CD4-positive, alpha-beta T cell (primary cell): ENCODE results near the gene SKIC3. TPM values are rescaled to one million over a fixed set of nuclear protein-coding genes. Genes with fewer than 3 reads are reported as not detected.

Experiments
- ATAC-seq: fragments of 200-7000 bp; cut with Tn5 transposase; one replicate; pipeline ENCODE4 v1.10.0; 2022; ENCODE audit warnings: mild to moderate bottlenecking; ENCODE audit not compliant: poor library complexity
- CTCF ChIA-PET: fragments of 350-600 bp; sonication (Branson Sonifier 250); formaldehyde crosslinking; loops from one replicate; lab custom pipeline; 2021; ENCODE audit warnings: antibody characterized with exemption, inconsistent platforms; lab: Charles Lee
- POLR2A ChIA-PET: fragments of 350-600 bp; sonication (Branson Sonifier 250); formaldehyde crosslinking; loops from one replicate; lab custom pipeline; 2021; ENCODE audit warnings: antibody characterized with exemption, inconsistent platforms; lab: Charles Lee
- DNase-seq, 14 experiments: peaks; one replicate each; pipeline ENCODE4 v3.0.0-alpha.2; 2013 to 2020; ENCODE audit warnings: mixed read lengths in 2 of 14
- H3K27ac ChIP-seq, 2 donors: one replicate each; pipeline versions ENCODE4 v1.5.1 to v1.7.0; 2013; ENCODE audit warnings: low read length in 2 of 2, low read depth in 1 of 2, mild to moderate bottlenecking in 1 of 2
- H3K27me3 ChIP-seq, 2 experiments: 1 replicate in 1 of 2; 2 replicates in 1 of 2; pipeline versions ENCODE4 v1.6.1 to v1.7.0; 2013; ENCODE audit warnings: low read length in 2 of 2, control low read depth in 1 of 2, mild to moderate bottlenecking in 1 of 2, moderate library complexity in 1 of 2; ENCODE audit not compliant: insufficient read depth in 2 of 2, control insufficient read depth in 1 of 2
- H3K36me3 ChIP-seq: one replicate; pipeline ENCODE4 v1.6.1; 2013; ENCODE audit warnings: low read length, control low read depth; ENCODE audit not compliant: insufficient read depth
- H3K4me1 ChIP-seq: one replicate; pipeline ENCODE4 v1.6.1; 2013; ENCODE audit warnings: low read length, control low read depth; ENCODE audit not compliant: insufficient read depth
- H3K4me3 ChIP-seq: one replicate; pipeline ENCODE4 v1.5.1; 2013; ENCODE audit warnings: mild to moderate bottlenecking, low read length, moderate library complexity
- H3K9me3 ChIP-seq, 2 experiments: 1 replicate in 1 of 2; 2 replicates in 1 of 2; pipeline versions ENCODE4 v1.6.1 to v1.7.0; 2013; ENCODE audit warnings: low read length in 2 of 2, mild to moderate bottlenecking in 2 of 2, control low read depth in 1 of 2, moderate library complexity in 1 of 2; ENCODE audit not compliant: control insufficient read depth in 1 of 2, insufficient read depth in 1 of 2
- H3K27ac Mint-ChIP-seq: one replicate; pipeline ENCODE4 v1.8.0; 2020; ENCODE audit warnings: mixed read lengths
- H3K27me3 Mint-ChIP-seq: one replicate; pipeline ENCODE4 v1.8.0; 2021; ENCODE audit warnings: mixed read lengths
- H3K36me3 Mint-ChIP-seq: one replicate; pipeline ENCODE4 v1.8.0; 2021; ENCODE audit warnings: low read depth, mixed read lengths
- H3K4me1 Mint-ChIP-seq: one replicate; pipeline ENCODE4 v1.8.0; 2021; ENCODE audit warnings: low read depth, mixed read lengths
- H3K4me3 Mint-ChIP-seq: one replicate; pipeline ENCODE4 v1.8.0; 2020; ENCODE audit warnings: mild to moderate bottlenecking, mixed read lengths
- H3K9me3 Mint-ChIP-seq: one replicate; pipeline ENCODE4 v1.8.0; 2020; ENCODE audit warnings: mixed read lengths
- intact Hi-C, 2 experiments: fragments of 100-400 bp; cut with DNase I in 1 of 2; cut with micrococcal nuclease in 1 of 2; formaldehyde crosslinking; loops; one replicate each; pipeline versions ENCODE4 v1.15.1 to v1.9.0; 2023 to 2025; cut with DNase I, micrococcal nuclease
- total RNA-seq, 174 experiments: library from RNA in 2 of 174; stranded (reverse) in 2 of 174; gene quantifications; one replicate each; pipeline ENCODE4 v1.2.3 and lab custom pipeline; 2021 to 2026
- TF ChIP-seq, protein P1 (sequence below): fragments of 200-600 bp; IDR thresholded peaks from one replicate; pipeline ENCODE4 v1.8.0; 2022; ENCODE audit warnings: antibody characterized with exemption, mild to moderate bottlenecking

The SKIC3 gene
- total RNA-seq, 2 experiments from 2014 or later = 63.8 to 65.2 TPM

DNA sequence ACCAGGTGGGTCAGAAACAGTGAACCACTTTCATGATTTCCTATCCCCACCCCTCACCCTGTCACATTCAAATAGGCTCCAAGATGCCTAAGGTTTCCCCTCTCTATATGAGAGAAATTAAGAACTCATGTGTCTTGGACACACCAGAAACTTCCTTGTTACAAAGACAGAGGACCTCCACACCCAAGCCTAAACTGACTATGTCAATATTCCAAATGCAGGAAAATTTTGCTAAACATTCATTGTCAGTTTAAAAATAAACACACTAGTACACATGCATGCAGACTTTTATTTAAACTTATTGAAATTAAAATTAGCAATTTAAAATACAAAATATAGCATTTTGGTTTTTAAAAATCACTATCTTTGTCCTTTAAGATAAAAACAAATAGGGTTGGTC lies 26.2 kb downstream of the SKIC3 start:
- H3K36me3 Mint-ChIP-seq = peaks cover 91% of the 10 kb centered on the region
- CTCF ChIA-PET = no interaction called here
- H3K27me3 ChIP-seq = no peaks in the 10 kb centered on the region
- H3K4me1 Mint-ChIP-seq = peaks cover 14% of the 10 kb centered on the region
- no peak for ATAC-seq
- peaks cover 72% of the 10 kb centered on the region for H3K36me3 ChIP-seq
- no peak overlapping the region for H3K27ac ChIP-seq
- no peak overlapping the region for H3K4me3 ChIP-seq
- H3K4me3 Mint-ChIP-seq = no peak overlapping the region
- POLR2A ChIA-PET = no interaction called here
- TF ChIP-seq, protein P1, sequence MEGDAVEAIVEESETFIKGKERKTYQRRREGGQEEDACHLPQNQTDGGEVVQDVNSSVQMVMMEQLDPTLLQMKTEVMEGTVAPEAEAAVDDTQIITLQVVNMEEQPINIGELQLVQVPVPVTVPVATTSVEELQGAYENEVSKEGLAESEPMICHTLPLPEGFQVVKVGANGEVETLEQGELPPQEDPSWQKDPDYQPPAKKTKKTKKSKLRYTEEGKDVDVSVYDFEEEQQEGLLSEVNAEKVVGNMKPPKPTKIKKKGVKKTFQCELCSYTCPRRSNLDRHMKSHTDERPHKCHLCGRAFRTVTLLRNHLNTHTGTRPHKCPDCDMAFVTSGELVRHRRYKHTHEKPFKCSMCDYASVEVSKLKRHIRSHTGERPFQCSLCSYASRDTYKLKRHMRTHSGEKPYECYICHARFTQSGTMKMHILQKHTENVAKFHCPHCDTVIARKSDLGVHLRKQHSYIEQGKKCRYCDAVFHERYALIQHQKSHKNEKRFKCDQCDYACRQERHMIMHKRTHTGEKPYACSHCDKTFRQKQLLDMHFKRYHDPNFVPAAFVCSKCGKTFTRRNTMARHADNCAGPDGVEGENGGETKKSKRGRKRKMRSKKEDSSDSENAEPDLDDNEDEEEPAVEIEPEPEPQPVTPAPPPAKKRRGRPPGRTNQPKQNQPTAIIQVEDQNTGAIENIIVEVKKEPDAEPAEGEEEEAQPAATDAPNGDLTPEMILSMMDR = no peak
- intact Hi-C loops = no loop called here
- no peaks in the 10 kb centered on the region for H3K4me1 ChIP-seq
- no peak for DNase-seq
- H3K27me3 Mint-ChIP-seq = no peaks in the 10 kb centered on the region
- H3K9me3 Mint-ChIP-seq = no peaks in the 10 kb centered on the region
- no peak overlapping the region for H3K27ac Mint-ChIP-seq
- no peaks in the 10 kb centered on the region for H3K9me3 ChIP-seq

- H3K36me3 Mint-ChIP-seq = peaks cover 93% of the 10 kb centered on the region
- no peaks in the 10 kb centered on the region for H3K9me3 Mint-ChIP-seq
- H3K27ac Mint-ChIP-seq = no peak overlapping the region
- H3K27me3 Mint-ChIP-seq = no peaks in the 10 kb centered on the region
- H3K4me3 Mint-ChIP-seq = no peak overlapping the region
- intact Hi-C loops = no loop called here
- H3K27ac ChIP-seq = no peak overlapping the region
- ChIA-PET CTCF (no interaction called here), POLR2A (no interaction called here)
- DNase-seq = no peak
- peaks cover 67% of the 10 kb centered on the region for H3K36me3 ChIP-seq
- TF ChIP-seq, protein P1 = no peak
- no peaks in the 10 kb centered on the region for H3K27me3 ChIP-seq
- H3K4me1 ChIP-seq = no peaks in the 10 kb centered on the region
- no peak for ATAC-seq
- no peaks in the 10 kb centered on the region for H3K9me3 ChIP-seq
- H3K4me3 ChIP-seq = no peak overlapping the region
- H3K4me1 Mint-ChIP-seq = peaks cover 8% of the 10 kb centered on the region
These were observed 27.9 kb downstream of the SKIC3 start for GRCh38 chr5:95526871-95527270.

- intact Hi-C loops = no loop called here
- ChIA-PET POLR2A (no interaction called here), CTCF (no interaction called here)
- H3K4me3 Mint-ChIP-seq = no peak overlapping the region
- Histone ChIP-seq H3K4me3 (no peak overlapping the region), H3K4me1 (no peaks in the 10 kb centered on the region), H3K27me3 (no peaks in the 10 kb centered on the region), H3K9me3 (no peaks in the 10 kb centered on the region), H3K27ac (no peak overlapping the region), H3K36me3 (peaks cover 74% of the 10 kb centered on the region)
- H3K27me3 Mint-ChIP-seq = no peaks in the 10 kb centered on the region
- peaks cover 8% of the 10 kb centered on the region for H3K4me1 Mint-ChIP-seq
- no peaks in the 10 kb centered on the region for H3K9me3 Mint-ChIP-seq
- H3K27ac Mint-ChIP-seq = no peak overlapping the region
- peaks cover 95% of the 10 kb centered on the region for H3K36me3 Mint-ChIP-seq
- ATAC-seq (no peak), DNase-seq (no peak)
- TF ChIP-seq, protein P1 = no peak
These were observed 30.4 kb downstream of the SKIC3 start for GRCh38 chr5:95524423-95524822.
